ENCODE results near the gene METTL5.
"Not testable (repeated sequence)": the region's sequence is repeated elsewhere in the genome, so short reads cannot be mapped to it uniquely, and the experiment has no call there.

Gene METTL5

GRCh38 chr2:169824373-169825333, at the start of gene METTL5:
METTL5 (minus strand) TSS chr2:169824905; CDS start chr2:169824597, 308 bp downstream.
- DNase-seq: peak; percentile 64

DNA sequence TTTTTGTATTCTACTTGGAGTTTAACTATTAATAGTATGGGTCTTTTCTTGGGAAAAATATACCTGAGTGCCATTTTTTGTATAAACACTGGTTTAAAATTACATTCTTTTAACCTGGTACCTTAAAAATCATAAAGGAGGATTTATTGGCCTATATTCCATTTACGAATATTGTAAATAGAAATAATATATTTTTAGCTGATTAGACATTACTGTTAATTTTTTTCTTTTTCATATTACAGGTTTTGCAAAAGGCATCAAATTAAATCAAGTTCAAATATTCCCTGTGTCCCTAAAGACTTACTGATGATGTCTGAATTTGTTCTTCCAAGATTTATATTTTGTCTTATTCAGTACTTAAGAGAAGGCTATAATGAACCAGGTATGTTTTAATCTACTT, 47.3 kb upstream of the METTL5 start:
- DNase-seq: no peak

DNA sequence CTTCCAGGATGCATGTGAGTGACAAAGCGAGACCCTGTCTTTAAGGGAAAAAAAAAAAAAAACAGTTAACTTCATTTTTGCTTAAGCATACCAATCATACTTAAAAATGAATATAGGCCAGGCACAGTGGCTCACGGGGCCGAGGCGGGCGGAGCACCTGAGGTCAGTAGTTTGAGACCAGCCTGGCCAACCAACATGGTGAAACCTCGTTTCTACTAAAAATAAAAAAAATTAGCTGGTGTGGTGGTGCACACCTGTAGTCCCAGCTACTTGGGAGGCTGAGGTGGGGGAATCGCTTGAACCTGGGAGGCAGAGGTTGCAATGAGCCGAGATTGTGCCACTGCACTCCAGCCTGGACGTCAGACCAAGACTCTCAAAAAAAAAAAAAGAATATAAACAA, 46.7 kb upstream of the METTL5 start:
- DNase-seq: not testable (repeated sequence)

DNA sequence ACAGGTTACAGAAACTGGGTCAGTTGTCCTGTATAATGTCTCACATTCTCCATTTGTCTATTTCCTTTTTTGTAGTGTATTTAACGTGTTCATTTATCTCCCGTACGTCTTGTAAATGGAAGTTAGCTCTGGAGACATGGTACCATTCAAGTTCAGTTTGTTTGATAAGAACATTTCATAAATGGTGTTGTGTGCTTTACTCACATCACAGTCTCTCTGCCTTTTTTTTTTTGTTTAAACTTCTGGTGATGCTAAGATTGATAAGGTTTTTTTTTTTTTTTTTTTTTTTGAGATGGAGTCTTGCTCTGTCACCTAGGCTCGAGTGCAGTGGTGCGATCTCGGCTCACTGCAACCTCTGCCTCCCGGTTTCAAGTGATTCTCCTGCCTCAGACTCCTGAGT, 44.2 kb upstream of the METTL5 start:
- no peak for DNase-seq

DNA sequence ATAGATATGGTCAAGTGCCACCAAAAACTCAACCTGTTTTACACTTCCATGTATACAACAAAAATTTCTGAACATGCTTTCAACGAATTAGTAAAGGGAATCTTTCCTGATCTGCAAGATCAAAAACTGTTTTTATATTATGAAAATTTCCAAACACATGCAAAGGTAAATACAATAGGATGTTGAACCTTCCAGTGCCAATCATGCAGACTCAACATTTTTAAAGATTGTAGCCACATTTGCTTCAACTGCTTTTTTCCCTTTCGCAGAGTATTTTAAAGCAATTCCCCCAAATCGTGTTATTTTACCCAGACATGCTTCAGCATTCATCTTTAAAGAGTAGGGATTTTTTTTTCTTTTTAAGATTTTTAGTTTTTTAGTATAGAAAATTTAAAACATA, 42.9 kb upstream of the METTL5 start:
- DNase-seq: no peak

GRCh38 chr2:169866230-169866629, 41.5 kb upstream of the METTL5 start:
- not testable (repeated sequence) for DNase-seq

GRCh38 chr2:169865492-169865891, 40.8 kb upstream of the METTL5 start:
- no peak for DNase-seq

DNA sequence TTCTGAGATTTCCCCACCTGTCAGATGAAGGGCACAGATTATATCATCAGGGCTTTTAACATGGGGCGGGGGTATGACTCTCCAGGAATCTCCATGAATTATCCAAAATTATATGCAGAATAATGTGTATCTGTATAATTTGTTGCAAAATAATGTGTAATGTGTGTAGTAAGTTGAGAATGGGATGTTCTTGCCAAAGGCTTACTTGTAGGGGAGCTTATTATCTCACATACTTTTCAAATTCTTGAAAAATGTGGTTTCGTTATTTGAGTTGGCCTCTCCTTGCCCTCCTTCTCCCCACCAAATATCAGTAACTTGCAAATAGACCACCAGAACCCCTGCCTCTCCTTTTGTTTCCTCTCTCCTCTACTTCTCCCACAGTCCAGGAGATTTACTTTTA, 38.1 kb upstream of the METTL5 start:
- no peak for DNase-seq

GRCh38 chr2:169860149-169860548, 35.4 kb upstream of the METTL5 start:
- no peak for DNase-seq

DNA sequence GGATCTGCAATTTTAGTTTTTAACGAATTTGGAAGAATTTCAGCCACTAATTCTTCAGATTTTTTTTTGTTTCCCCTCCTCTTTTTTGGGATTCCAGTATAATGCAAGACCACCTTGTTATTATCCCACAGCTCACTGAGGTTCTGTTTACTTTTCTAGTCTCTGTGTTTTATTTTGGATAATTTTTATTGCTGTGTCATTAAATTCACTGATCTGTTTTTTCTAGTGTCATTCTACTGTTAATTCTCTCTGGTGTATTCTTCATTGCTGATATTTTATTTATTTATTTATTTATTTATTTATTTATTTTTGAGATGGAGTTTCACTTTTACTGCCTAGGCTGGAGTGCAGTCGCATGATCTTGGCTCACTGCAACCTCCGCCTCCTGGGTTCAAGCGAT, 34.7 kb upstream of the METTL5 start:
- no peak for DNase-seq

GRCh38 chr2:169855281-169856258, 30.9 kb upstream of the METTL5 start:
- not testable (repeated sequence) for DNase-seq

GRCh38 chr2:169853041-169853668, 28.4 kb upstream of the METTL5 start:
- DNase-seq: no peak

DNA sequence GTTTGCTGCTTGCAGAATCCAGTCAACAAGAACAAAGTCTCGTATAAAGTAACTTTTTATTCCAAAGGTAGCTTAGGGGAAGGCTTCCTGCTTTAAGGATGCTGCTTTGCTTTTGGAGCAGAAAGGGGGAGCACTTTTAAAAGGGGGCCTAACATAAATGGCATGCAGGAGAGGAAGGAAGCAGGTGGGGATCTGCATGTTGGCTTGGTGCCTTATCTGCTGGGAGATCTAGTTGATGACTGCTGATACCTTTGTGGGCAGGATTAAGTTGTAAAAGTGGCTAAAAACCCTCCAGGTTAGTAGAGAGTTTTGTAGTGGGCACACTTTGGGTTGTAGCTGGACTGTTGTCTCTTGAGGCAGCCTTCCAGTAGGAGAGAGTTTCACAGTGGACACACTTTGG, 25.0 kb upstream of the METTL5 start:
- no peak for DNase-seq

GRCh38 chr2:169848959-169849693, 24.4 kb upstream of the METTL5 start:
- DNase-seq: peak; percentile 9

- DNase-seq: no peak
Measured at GRCh38 chr2:169845016-169845415, 20.3 kb upstream of the METTL5 start.

DNA sequence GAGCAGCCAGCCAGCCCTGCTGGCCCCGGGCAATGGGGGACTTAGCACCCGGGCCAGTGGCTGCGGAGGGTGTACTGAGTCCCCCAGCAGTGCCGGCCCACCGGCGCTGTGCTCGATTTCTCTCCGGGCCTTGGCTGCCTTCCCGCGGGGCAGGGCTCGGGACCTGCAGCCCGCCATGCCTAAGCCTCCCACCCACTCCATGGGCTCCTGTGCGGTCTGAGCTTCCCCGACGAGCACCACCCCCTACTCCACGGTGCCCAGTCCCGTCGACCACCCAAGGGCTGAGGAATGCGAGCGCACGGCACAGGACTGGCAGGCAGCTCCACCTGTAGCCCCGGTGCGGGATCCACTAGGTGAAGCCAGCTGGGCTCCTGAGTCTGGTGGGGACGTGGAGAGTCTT, 16.9 kb upstream of the METTL5 start:
- DNase-seq: not testable (repeated sequence)

DNA sequence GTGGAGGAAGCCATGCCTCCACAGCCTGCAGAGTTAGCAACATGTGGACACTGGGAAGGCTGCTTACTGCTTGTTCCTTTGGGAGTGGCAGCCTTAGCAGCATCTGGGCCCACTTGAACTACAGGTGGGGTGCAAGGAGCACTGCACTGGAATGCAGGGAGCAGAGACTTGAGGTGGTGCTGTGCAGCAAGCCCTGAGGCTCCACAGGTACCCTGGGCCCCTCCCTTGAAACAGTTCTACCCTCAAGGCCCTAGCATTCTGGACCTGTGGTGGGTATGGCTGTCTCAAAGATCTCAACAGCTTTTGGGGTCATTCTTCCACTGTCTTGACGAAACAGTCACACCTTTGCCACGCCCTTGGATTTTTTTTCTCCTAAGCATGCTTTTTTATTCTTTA, 16.0 kb upstream of the METTL5 start:
- DNase-seq: no peak

GRCh38 chr2:169839954-169840746, 15.4 kb upstream of the METTL5 start:
- no peak for DNase-seq

DNA sequence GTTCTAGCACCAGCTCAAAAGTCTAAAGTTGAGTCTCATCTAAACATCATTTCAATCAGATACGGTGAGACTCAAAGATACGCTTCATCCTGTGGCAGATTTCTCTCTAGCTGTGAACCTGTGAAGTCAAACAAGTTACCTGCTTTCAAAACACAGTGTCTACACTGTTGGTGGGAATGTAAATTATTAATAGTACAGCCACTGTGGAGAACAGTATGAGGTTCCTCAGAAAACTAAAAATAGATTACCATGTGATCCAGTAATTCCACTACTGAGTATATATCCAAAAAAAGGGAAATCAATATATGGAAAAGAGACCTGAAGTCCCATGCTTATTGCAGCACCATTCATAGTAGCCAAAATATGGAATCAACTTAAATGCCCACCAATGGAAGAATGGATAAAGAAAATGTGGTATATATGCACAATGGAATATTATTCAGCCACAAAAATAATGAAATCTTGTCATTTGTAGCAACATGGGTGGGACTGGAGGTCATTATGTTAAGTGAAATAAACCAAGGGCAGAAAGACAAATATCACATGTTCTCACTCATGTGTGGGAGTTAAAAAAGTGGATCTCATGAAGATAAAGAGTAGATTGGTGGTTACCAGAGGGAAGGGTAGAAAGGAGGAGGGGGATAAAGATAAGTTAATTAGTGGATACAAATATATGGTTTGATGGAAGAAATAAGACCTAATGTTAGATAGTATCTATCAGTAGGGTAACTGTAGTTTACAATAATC, 14.2 kb upstream of the METTL5 start:
- DNase-seq: no peak

DNA sequence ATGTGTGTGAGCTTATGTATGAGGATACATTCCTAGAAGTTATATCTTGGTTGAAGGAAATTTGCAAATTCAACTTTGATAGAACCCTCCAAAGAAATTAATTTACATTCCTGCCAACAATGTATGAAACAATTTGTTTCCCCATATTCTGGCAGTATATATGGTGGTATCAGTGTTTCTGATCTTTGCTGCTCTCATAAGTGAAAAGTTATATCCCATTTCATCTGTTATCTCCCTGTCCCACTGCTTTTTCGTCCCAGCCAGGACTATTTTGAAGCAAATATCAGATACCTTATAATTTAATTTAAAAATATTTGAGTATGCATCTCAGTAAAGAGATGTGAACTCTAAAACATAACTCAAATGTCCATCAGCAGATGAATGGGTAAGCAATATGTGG, 9.7 kb upstream of the METTL5 start:
- DNase-seq: no peak

All from NCI-H1105 (cell line).